GM12875 (cell line): ENCODE data around the gene TTC24.
"Not testable (repeated sequence)": the region's sequence is repeated elsewhere in the genome, so short reads cannot be mapped to it uniquely, and the experiment has no call there.

Experiments
- H3K4me3 ChIP-seq: one replicate; pipeline ENCODE4 v1.5.1; 2011; ENCODE audit warnings: low read depth, low read length, control low read depth
- CTCF ChIP-seq: IDR thresholded peaks from 2 replicates; pipeline ENCODE4 v1.5.1; 2011; ENCODE audit warnings: low read depth, mild to moderate bottlenecking, control low read depth, inconsistent platforms, low read length, moderate library complexity, borderline replicate concordance; ENCODE audit not compliant: insufficient read depth

Gene TTC24

GRCh38 chr1:156599811-156600210 lies 20.3 kb downstream of the TTC24 start:
- TF ChIP-seq CTCF = peak; percentile 14; the same call in 1 of the 2 replicates
- peak overlapping the region; percentile 67 for H3K4me3 ChIP-seq

GRCh38 chr1:156600733-156601121 lies 21.2 kb downstream of the TTC24 start:
- TF ChIP-seq CTCF = no peak
- peak overlapping the region; percentile 67 for H3K4me3 ChIP-seq

GRCh38 chr1:156601122-156601830 lies 21.8 kb downstream of the TTC24 start, which contains the start of gene GPATCH4:
Gene GPATCH4 (minus strand): TSS chr1:156601479.
- no peak for TF ChIP-seq CTCF

DNA sequence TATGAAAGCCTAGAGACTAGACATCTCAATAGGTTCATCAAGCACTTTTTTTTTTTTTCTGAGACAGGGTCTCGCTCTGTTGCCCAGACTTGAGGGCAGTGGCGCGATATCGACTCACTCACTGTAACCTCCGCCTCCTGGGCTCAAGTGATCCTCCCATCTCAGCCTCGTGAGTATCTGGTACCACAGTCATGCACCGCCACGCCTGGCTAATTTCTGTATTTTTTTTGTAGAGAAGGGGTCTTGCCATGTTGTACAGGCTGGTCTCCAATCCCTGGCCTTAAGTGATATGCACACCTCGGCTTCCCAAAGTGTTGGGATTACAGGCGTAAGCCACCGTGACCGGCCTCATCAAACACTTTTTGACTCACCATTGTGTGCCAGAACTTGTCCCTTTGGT lies 22.4 kb downstream of the TTC24 start:
- no peak for TF ChIP-seq CTCF
- H3K4me3 ChIP-seq = peak overlapping the region; percentile 67

More at GRCh38 chr1:156601122-156601830, 21.8 kb downstream of the TTC24 start, which contains the start of gene GPATCH4:
- peak within 1 kb of the TSS; percentile 67 for H3K4me3 ChIP-seq

- no peak overlapping the region for H3K4me3 ChIP-seq
- TF ChIP-seq CTCF = peak; percentile 25; the same call in 1 of the 2 replicates
Observed at GRCh38 chr1:156602557-156602993, 23.1 kb downstream of the TTC24 start.

DNA sequence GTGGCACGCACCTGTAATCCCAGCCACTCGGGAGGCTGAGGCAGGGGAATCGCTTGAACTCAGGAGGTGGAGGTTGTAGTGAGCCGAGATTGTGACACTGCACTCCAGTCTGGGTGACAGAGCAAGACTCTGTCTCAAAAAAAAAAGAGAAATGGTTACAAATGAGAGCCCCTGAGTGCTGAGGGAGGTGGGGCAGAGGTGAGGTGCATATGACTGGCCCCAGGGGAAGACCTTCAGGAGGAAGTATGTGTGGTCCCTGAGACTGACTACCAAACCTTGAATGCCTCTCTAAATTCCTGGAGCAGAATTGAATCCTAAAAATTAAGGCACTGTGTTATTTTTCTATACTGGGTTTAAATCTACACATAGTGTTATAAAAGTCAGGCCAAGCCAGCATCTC lies 27.8 kb downstream of the TTC24 start:
- not testable (repeated sequence) for H3K4me3 ChIP-seq

DNA sequence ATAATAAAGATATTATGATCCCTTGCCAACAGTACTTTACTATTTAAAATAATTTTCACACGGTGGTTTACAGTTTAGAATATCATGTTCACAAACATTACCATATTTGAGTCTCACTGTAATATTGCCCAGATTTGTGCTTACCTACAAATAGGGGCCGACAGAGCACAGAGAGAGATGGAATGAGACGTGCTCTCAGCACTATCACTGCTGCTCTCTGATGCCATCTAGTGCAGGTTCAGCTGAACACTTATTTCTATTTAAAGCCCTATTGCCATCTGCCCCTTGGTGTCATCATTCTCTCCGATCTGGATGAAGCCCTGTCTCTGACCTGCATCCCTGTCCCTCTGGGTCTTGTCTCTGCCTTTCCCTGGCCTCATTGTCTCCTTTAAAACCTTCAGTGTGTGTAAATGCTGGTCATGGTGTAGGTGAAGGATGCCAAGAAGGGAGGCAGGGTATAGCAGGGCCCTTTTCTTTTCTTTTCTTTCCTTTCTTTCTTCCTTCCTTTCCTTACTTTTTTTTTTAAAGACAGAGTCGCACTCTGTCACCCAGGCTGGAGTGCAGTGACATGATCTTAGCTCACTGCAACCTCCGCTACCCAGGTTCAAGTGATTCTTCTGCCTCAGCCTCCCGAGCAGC lies 28.6 kb downstream of the TTC24 start:
- peak; percentile 78 for TF ChIP-seq CTCF

More for the DNA sequence above, 28.6 kb downstream of the TTC24 start:
- H3K4me3 ChIP-seq = no peak overlapping the region
